B cell (primary cell): ENCODE measurements around the gene HIVEP1.

Source experiments
- CTCF ChIP-seq: fragments of 200-600 bp; IDR thresholded peaks from one replicate; pipeline ENCODE4 v1.8.0; 2022; ENCODE audit warnings: antibody characterized with exemption, mild to moderate bottlenecking
- EZH2 ChIP-seq: IDR thresholded peaks from 2 replicates; pipeline ENCODE4 v1.6.1; 2012; ENCODE audit warnings: borderline replicate concordance, low read depth, mild to moderate bottlenecking, moderate library complexity, low read length; ENCODE audit not compliant: insufficient read depth, poor library complexity, severe bottlenecking

GRCh38 chr6:12034349-12034748 is 22.2 kb downstream of the HIVEP1 start:
- TF ChIP-seq CTCF (no peak), EZH2 (no peak)
